CD4-positive, alpha-beta T cell treated with Interleukin-12 subunit alpha and Interleukin-12 subunit beta, for 1 hour (primary cell): Measurements from ENCODE around the gene MS4A4E.
"Not testable (repeated sequence)": the region's sequence is repeated elsewhere in the genome, so short reads cannot be mapped to it uniquely, and the experiment has no call there.

ENCODE experiments used
- DNase-seq: peaks from one replicate; pipeline ENCODE4 v3.0.0-alpha.2; 2020

Gene MS4A4E

DNA sequence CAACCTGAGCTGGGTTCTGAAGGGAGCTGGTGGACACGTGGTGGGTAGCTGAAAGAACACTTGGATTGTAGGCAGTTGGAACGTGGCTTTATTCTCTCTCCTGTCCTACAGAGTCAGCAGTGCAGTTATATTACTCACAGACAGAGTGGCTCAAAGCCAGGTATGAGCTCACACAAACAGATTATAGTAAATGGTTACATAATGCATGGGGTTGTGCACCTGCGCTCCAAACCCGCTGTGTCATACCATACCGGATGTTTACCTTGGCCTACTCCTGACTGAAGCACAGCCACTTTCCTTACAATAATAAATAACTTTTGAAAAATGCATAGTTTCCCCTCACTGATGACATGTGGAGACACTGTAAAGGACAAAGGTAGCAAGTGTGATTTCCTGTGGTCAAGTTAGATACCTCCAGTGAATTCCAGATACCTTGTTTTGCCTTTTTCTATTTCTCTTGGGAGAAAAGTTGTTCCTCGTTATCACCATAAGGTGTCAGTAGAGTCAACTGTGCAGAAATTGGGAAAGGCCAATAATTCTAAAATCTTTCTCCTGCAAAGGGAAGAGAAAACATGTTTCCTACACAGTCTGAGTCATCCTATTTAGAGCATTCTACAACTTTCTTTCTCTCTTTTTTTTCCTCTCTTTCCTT is 73.5 kb downstream of the MS4A4E start:
- no peak for DNase-seq

GRCh38 chr11:60168306-60168705 is 74.6 kb downstream of the MS4A4E start:
- no peak for DNase-seq

GRCh38 chr11:60165951-60166350 is 77.0 kb downstream of the MS4A4E start:
- no peak for DNase-seq

- DNase-seq: no peak
Measured at GRCh38 chr11:60165538-60165937, 77.4 kb downstream of the MS4A4E start.

GRCh38 chr11:60164550-60165075 is 78.3 kb downstream of the MS4A4E start:
- DNase-seq: no peak

DNA sequence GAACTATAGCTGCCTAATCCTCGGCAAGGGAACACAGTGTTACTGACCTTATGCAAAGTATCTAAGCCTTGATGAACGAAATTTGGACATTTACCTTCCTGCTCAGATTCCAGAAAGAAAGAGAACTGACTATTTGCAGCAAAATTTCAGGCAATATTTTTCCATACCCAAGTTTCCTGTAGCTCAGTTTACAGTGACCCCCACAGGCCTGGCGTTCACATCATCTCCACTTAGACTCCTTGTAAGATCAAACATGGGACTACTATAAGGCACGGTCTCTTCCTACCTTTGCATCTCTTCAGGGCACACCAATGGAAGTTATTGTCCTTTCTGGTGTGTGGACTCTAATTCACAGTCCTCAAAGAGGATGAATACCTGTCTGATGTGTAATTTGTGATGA is 81.2 kb downstream of the MS4A4E start:
- no peak for DNase-seq

DNA sequence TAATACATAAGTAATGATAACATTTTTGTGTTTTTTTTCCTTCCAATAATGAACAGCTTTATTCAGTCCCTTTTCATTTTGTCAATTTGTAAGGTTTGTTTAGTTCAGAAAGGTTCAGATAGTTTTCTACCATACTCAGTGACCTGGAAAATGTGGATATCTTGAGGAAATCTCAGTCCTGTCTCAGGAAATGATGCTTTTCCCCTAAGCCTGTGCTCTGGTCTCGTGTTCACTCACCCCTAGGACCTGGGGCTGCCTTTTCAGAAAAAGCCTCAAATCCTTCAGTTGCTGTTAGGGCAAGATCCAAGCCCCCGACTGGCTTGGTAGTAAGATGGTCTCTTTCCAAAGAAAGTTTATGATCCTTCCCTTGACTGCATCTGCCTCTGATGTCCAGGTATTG is 81.8 kb downstream of the MS4A4E start:
- no peak for DNase-seq

DNA sequence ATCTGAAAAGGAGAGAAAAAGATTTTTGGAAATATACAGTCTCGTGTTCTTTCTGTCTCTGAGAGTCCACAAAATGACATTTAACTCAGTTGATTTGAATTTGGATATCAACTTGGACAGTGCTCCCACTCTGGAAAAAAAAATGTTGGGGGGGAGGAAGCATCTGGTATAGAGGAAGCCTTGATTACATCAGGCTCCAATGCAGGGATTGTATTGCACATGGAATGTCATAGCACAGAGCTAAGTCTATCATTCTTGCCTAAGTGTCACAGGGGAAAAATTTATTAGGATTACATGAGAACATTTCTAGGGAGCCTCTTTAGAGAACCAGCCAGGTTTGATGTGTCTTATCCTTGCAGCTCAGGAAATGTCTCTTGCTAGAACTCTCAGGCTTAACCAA is 83.1 kb downstream of the MS4A4E start:
- no peak for DNase-seq

- no peak for DNase-seq
Measured at GRCh38 chr11:60159284-60159683, 83.7 kb downstream of the MS4A4E start.

- DNase-seq: no peak
Measured at GRCh38 chr11:60158636-60159035, 84.3 kb downstream of the MS4A4E start.

DNA sequence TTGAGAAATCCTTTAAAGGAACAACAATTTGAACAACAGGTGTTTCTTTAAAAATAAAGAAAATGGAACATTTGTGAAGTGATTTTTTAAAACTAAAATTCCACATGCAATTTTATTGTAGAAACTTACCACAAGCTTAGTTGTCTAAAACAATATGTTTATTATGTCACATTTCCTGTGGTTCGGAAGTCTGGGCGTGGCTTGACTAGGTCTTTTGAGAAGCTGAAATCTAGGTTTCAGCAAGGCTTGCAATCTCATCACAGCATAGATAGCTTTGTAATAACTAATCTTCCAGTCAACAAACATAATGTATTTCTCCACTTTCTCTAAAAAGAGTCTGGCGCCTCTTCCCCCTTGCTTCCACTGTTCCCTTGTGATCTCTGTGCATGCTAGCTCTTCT is 87.0 kb downstream of the MS4A4E start:
- no peak for DNase-seq

DNA sequence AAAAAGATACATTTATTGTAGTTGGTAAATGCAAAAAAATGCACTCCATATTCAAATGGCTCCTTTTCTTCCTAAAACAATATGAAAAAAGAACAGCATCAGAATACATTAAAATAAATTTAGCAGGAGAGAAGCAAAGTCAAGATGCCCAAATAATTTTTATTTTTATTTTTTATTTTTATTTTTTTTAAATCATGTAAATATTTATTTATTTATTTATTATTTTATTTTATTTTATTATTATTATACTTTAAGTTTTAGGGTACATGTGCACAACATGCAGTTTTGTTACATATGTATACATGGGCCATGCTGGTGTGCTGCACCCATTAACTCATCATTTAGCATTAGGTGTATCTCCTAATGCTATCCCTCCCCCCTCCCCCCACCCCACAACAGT is 90.2 kb downstream of the MS4A4E start:
- DNase-seq: not testable (repeated sequence)

DNA sequence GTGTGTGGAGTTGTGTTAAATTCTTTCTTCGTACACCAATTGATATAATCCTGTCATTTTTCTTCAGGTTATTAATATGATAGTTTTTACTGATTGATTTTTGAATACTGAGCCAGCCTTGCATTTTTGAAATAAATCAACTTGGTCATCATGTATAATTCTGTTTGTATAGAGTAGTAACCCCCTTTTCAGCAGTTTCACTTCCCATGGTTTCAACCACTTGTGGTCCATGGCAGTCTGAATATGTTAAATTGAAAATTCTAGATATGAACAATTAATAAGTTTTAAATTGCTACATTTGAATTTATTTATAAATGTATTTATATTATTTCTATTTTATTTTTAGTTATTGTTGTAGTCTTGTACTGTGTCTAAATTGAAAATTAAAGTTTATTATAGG is 92.7 kb downstream of the MS4A4E start:
- no peak for DNase-seq
